Hepatocyte (in vitro differentiated cells): ENCODE measurements around the gene ARHGAP12. TPM values are rescaled to one million over a fixed set of nuclear protein-coding genes. Genes with fewer than 3 reads are reported as not detected.

ENCODE experiments used
- DNase-seq: peaks from one replicate; pipeline ENCODE4 v3.0.0-alpha.2; 2016; ENCODE audit warnings: low spot score
- H2AFZ ChIP-seq: fragments of 200-600 bp; sonication (generic); 2 replicates; pipeline ENCODE4 v1.6.0; 2016; ENCODE audit warnings: antibody characterized with exemption, mild to moderate bottlenecking
- H3K27ac ChIP-seq: fragments of 200-600 bp; sonication (generic); 2 replicates; pipeline ENCODE4 v1.5.1; 2016; ENCODE audit warnings: mild to moderate bottlenecking
- H3K27me3 ChIP-seq: fragments of 200-600 bp; sonication (generic); 2 replicates; pipeline ENCODE4 v1.6.1; 2016
- H3K36me3 ChIP-seq: fragments of 200-600 bp; sonication (generic); replicated peaks from 2 replicates; pipeline ENCODE4 v1.5.1; 2016; ENCODE audit warnings: low read depth; ENCODE audit not compliant: insufficient read depth
- H3K4me1 ChIP-seq: fragments of 200-600 bp; sonication (generic); 2 replicates; pipeline ENCODE4 v1.5.1; 2016; ENCODE audit warnings: mild to moderate bottlenecking, moderate library complexity; ENCODE audit not compliant: insufficient read depth
- H3K4me2 ChIP-seq: fragments of 200-600 bp; sonication (generic); 2 replicates; pipeline ENCODE4 v1.6.0; 2016
- H3K4me3 ChIP-seq: fragments of 200-600 bp; sonication (generic); 2 replicates; pipeline ENCODE4 v1.5.1; 2016; ENCODE audit warnings: mild to moderate bottlenecking
- H3K79me2 ChIP-seq: fragments of 200-600 bp; sonication (generic); 2 replicates; pipeline ENCODE4 v1.6.0; 2017; ENCODE audit warnings: mild to moderate bottlenecking
- H3K9me2 ChIP-seq: fragments of 200-600 bp; sonication (generic); replicated peaks from 2 replicates; pipeline ENCODE4 v1.6.0; 2017; ENCODE audit warnings: mild to moderate bottlenecking; ENCODE audit not compliant: insufficient read depth
- H3K9me3 ChIP-seq: fragments of 200-600 bp; sonication (generic); 2 replicates; pipeline ENCODE4 v1.5.1; 2016; ENCODE audit warnings: low read depth, mild to moderate bottlenecking
- H4K20me1 ChIP-seq: fragments of 200-600 bp; sonication (generic); 2 replicates; pipeline ENCODE4 v1.6.0; 2016; ENCODE audit warnings: mild to moderate bottlenecking; ENCODE audit not compliant: insufficient read depth, poor library complexity, severe bottlenecking
- EZH2 ChIP-seq: fragments of 200-600 bp; sonication (generic); IDR thresholded peaks from 2 replicates; pipeline ENCODE4 v1.6.1; 2016; ENCODE audit warnings: antibody characterized with exemption, mild to moderate bottlenecking, borderline replicate concordance
- EZH2phosphoT487 ChIP-seq: fragments of 200-600 bp; sonication (generic); IDR thresholded peaks from one replicate; pipeline ENCODE4 v1.6.1; 2018; ENCODE audit warnings: antibody characterized with exemption, mild to moderate bottlenecking, low read depth, moderate library complexity; ENCODE audit not compliant: unreplicated experiment, severe bottlenecking
- WGBS: methylation state at CpG from one replicate; pipeline ENCODE4 v1.1.6; 2016; ENCODE audit warnings: low lambda C conversion rate; ENCODE audit errors: missing lambda C conversion rate; 5-methylcytosine and 5-hydroxymethylcytosine counted together
- polyA plus RNA-seq: library from polyadenylated mRNA; unstranded; fragments of >200 nt; fragmentation: Nextera tagmentation; extraction: Ambion mirVana; gene quantifications from 2 replicates; pipeline ENCODE4 v1.2.1, GENCODE V29; 2016
- total RNA-seq: library from RNA; depleted of rRNA; stranded (reverse); fragments of >200 nt; gene quantifications from 2 replicates; pipeline ENCODE4 v1.2.3, GENCODE V29; 2014
- TF ChIP-seq, protein P1 (sequence below): fragments of 200-600 bp; sonication (generic); IDR thresholded peaks from 2 replicates; pipeline ENCODE4 v1.5.1; 2016; ENCODE audit warnings: antibody characterized with exemption, mild to moderate bottlenecking; ENCODE audit not compliant: poor library complexity

ARHGAP12 gene
- total and polyA plus RNA-seq, 2 experiments from 2014 or later = 16.4 to 55.6 TPM

DNA sequence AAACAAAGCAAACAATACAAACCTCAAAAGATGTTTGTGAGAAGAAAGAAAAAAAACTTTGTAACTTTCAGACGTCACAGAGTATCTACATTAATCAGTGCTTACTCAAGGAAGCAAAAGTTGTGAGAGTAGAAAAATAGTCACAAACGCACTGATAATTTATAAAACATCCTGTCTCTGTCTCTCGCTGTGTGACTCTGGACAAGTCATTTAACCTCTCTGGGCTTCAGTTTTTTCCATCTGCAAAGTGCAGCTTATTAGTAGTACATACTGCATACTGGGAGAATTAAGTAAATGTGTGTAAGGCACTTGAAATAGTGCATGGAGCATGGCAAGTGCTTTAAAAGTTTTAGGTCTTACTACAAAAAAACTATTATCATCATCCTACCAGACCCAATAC, 3.8 kb downstream of the ARHGAP12 start:
- WGBS = 86% methylated on average over 3 of the region's 3 CpGs
- peaks cover 70% of the 10 kb centered on the region for H4K20me1 ChIP-seq

DNA sequence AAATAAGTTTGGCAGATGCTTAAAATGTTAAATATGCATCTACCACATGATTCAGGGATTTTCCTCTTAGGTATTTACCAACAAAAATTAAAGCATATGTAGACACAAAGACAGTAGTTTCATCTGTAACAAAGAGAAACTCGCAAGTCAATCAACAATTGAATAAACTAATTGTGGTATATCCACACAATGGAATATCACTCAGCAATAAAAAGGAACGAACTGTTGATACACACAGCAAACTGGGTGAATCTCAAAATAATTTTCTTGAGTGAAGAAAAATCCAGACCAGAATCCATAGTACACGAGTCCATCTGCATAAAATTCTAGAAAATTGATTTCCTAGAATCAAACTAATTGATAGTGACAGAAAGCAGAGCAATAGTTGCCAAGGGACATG, 5.2 kb downstream of the ARHGAP12 start:
- no peak for TF ChIP-seq EZH2
- TF ChIP-seq, protein P1, sequence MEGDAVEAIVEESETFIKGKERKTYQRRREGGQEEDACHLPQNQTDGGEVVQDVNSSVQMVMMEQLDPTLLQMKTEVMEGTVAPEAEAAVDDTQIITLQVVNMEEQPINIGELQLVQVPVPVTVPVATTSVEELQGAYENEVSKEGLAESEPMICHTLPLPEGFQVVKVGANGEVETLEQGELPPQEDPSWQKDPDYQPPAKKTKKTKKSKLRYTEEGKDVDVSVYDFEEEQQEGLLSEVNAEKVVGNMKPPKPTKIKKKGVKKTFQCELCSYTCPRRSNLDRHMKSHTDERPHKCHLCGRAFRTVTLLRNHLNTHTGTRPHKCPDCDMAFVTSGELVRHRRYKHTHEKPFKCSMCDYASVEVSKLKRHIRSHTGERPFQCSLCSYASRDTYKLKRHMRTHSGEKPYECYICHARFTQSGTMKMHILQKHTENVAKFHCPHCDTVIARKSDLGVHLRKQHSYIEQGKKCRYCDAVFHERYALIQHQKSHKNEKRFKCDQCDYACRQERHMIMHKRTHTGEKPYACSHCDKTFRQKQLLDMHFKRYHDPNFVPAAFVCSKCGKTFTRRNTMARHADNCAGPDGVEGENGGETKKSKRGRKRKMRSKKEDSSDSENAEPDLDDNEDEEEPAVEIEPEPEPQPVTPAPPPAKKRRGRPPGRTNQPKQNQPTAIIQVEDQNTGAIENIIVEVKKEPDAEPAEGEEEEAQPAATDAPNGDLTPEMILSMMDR = no peak
- TF ChIP-seq EZH2phosphoT487 = no peak
- H3K27ac ChIP-seq = no peak overlapping the region
- peaks cover 9% of the 10 kb centered on the region for H3K4me1 ChIP-seq
- no peaks in the 10 kb centered on the region for H3K9me2 ChIP-seq
- peaks cover 97% of the 10 kb centered on the region for H3K79me2 ChIP-seq
- H3K27me3 ChIP-seq = no peaks in the 10 kb centered on the region
- no peaks in the 10 kb centered on the region for H3K36me3 ChIP-seq
- no peak overlapping the region for H2AFZ ChIP-seq
- no peak for DNase-seq
- no peaks in the 10 kb centered on the region for H3K9me3 ChIP-seq
- H3K4me3 ChIP-seq = no peak overlapping the region
- H3K4me2 ChIP-seq = no peak overlapping the region
- peaks cover 78% of the 10 kb centered on the region for H4K20me1 ChIP-seq
- WGBS = 97% methylated on average over 3 of the region's 3 CpGs

More for the DNA sequence above, 3.8 kb downstream of the ARHGAP12 start:
- peaks cover 11% of the 10 kb centered on the region for H3K4me1 ChIP-seq
- no peaks in the 10 kb centered on the region for H3K9me2 ChIP-seq
- H2AFZ ChIP-seq = no peak overlapping the region
- no peak for DNase-seq
- TF ChIP-seq EZH2phosphoT487 (no peak), EZH2 (no peak)
- TF ChIP-seq, protein P1 = no peak
- peak overlapping the region; percentile 87 for H3K4me2 ChIP-seq
- H3K4me3 ChIP-seq = no peak overlapping the region
- H3K27me3 ChIP-seq = no peaks in the 10 kb centered on the region
- no peaks in the 10 kb centered on the region for H3K36me3 ChIP-seq
- H3K27ac ChIP-seq = no peak overlapping the region
- peaks cover 82% of the 10 kb centered on the region for H3K79me2 ChIP-seq
- no peaks in the 10 kb centered on the region for H3K9me3 ChIP-seq

DNA sequence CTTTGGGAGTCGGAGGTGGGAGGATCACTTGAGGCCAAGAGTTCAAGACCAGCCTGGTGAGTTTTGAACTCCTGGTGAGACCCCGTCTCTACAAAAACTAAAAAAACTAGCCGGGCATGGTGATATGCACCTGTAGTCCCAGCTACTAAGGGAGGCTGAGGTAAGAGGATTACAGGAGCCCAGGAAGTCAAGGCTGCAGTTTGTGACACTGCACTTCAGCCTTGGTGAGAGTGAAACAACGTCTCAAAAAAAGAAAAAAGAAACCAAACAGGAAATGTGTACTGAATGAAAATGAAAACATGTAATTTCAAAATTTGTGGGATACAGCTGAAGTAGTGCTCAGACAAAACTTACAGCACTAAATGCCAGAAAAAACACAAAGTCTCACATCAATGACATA, 7.6 kb downstream of the ARHGAP12 start:
- Histone ChIP-seq H3K27me3 (no peaks in the 10 kb centered on the region), H3K36me3 (no peaks in the 10 kb centered on the region), H4K20me1 (peaks cover 86% of the 10 kb centered on the region), H3K4me1 (peaks cover 2% of the 10 kb centered on the region), H3K4me2 (no peak overlapping the region), H3K9me3 (no peaks in the 10 kb centered on the region), H3K9me2 (no peaks in the 10 kb centered on the region), H2AFZ (no peak overlapping the region), H3K79me2 (peaks cover 100% of the 10 kb centered on the region), H3K4me3 (no peak overlapping the region), H3K27ac (no peak overlapping the region)
- WGBS = 67% methylated on average over 4 of the region's 4 CpGs
- TF ChIP-seq EZH2phosphoT487 = no peak
- TF ChIP-seq EZH2 = no peak
- TF ChIP-seq, protein P1 = no peak
- no peak for DNase-seq

DNA sequence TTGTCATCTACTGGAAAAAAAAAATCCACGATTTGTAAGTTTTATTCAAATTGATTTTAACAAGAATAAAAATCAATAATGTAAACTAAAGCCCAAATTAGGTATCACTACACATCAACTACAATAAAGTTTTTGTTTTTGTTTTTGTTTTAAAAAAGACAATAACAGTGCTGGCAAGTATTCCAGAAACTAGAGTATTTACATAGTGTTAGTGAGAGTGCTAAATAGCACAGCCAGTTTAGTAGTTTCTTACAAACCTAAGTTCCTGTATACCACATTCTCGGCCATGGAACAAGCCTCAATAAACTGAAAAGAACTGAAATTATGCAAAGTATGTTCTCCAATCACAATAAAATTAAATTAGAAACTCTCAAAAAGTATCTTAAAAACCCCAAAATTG, 8.1 kb downstream of the ARHGAP12 start:
- H3K27ac ChIP-seq = no peak overlapping the region
- H3K9me3 ChIP-seq = no peaks in the 10 kb centered on the region
- H3K79me2 ChIP-seq = peaks cover 100% of the 10 kb centered on the region
- no peaks in the 10 kb centered on the region for H3K27me3 ChIP-seq
- H3K4me2 ChIP-seq = no peak overlapping the region
- DNase-seq = no peak
- TF ChIP-seq EZH2phosphoT487 (no peak), EZH2 (no peak)
- TF ChIP-seq, protein P1 = no peak
- H3K4me1 ChIP-seq = no peaks in the 10 kb centered on the region
- H3K4me3 ChIP-seq = no peak overlapping the region
- H2AFZ ChIP-seq = no peak overlapping the region
- H3K9me2 ChIP-seq = no peaks in the 10 kb centered on the region
- peaks cover 86% of the 10 kb centered on the region for H4K20me1 ChIP-seq
- WGBS = 94% methylated on average over 2 of the region's 2 CpGs
- H3K36me3 ChIP-seq = no peaks in the 10 kb centered on the region
